Colonic mucosa (tissue), 4 donors: ENCODE measurements around the gene CLTRN. TPM values are rescaled to one million over a fixed set of nuclear protein-coding genes. Genes with fewer than 3 reads are reported as not detected.

Experiments used
- DNase-seq: peaks from one replicate; pipeline ENCODE4 v3.0.0-alpha.2; 2020
- H3K27ac ChIP-seq: fragments of 200-600 bp; one replicate; pipeline ENCODE4 v1.8.0; 2021
- H3K27me3 ChIP-seq: fragments of 200-600 bp; one replicate; pipeline ENCODE4 v1.8.0; 2021
- H3K36me3 ChIP-seq: fragments of 200-600 bp; one replicate; pipeline ENCODE4 v1.8.0; 2021
- H3K4me1 ChIP-seq: fragments of 200-600 bp; one replicate; pipeline ENCODE4 v1.8.0; 2021; ENCODE audit warnings: mild to moderate bottlenecking
- H3K4me3 ChIP-seq: fragments of 200-600 bp; one replicate; pipeline ENCODE4 v1.8.0; 2021
- H3K9ac ChIP-seq, 2 donors: one replicate each; pipeline ENCODE4 v1.7.0; 2013; ENCODE audit warnings: control low read depth in 2 of 2, low read depth in 2 of 2, low read length in 2 of 2
- H3K9me3 ChIP-seq: fragments of 200-600 bp; one replicate; pipeline ENCODE4 v1.8.0; 2021
- CTCF ChIP-seq: fragments of 200-600 bp; IDR thresholded peaks from one replicate; pipeline ENCODE4 v1.8.0; 2022; ENCODE audit warnings: antibody characterized with exemption, mild to moderate bottlenecking
- intact Hi-C: fragments of 100-400 bp; cut with DNase I; formaldehyde crosslinking; loops from one replicate; pipeline ENCODE4 v1.14.1; 2022
- total RNA-seq, 2 donors: library from RNA; stranded (reverse); fragmentation: NEBNext Ultra II Directional in 1 of 2; extraction: Animal tissue kit (Norgen Biotek cat#: 25700) in 1 of 2; gene quantifications; one replicate each; pipeline ENCODE4 v1.2.1, GENCODE V29; 2021
- donor health status: healthy.
- donor health status: DM: no; HTN: no; CAD: no.
- donor health status: DM: no; HTN: no; CAD: no.

Gene CLTRN
- total RNA-seq, 2 donors from 2014 or later, result 0.35 TPM; not detected in 1

DNA sequence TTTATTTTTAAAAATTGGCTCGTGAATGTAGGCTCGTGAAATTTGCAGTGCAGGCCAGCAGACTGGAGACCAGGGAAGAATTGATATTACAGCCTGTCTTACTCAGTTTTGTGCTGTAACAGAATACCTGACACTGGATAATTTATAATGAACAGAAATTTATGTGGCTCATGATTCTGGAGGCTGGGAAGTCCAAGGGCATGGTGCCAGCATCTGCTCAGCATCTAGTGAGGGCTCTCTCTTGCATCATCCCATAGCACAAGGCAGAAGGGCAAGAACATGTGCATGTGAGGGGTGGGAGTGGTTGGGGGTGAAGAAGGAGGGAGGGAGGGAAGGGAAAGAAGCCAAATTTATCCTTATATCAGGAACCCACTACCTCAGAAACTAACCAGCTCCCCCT lies 13.7 kb upstream of the CLTRN start:
- no peak overlapping the region for H3K4me3 ChIP-seq
- H3K27ac ChIP-seq, result no peak overlapping the region
- intact Hi-C loops, result no loop called here
- TF ChIP-seq CTCF, result no peak
- H3K36me3 ChIP-seq, result no peaks in the 10 kb centered on the region
- no peaks in the 10 kb centered on the region for H3K27me3 ChIP-seq
- peaks cover 12% of the 10 kb centered on the region for H3K4me1 ChIP-seq
- DNase-seq, result no peak
- no peak overlapping the region for H3K9ac ChIP-seq
- no peaks in the 10 kb centered on the region for H3K9me3 ChIP-seq

GRCh38 chrX:15676886-15677285 lies 12.3 kb upstream of the CLTRN start:
- intact Hi-C loops, result no loop called here
- Histone ChIP-seq H3K27ac (no peak overlapping the region), H3K4me1 (peaks cover 12% of the 10 kb centered on the region), H3K4me3 (no peak overlapping the region), H3K9ac (peak overlapping the region in 1 of 2 donors; percentile 92), H3K36me3 (no peaks in the 10 kb centered on the region), H3K27me3 (no peaks in the 10 kb centered on the region), H3K9me3 (no peaks in the 10 kb centered on the region)
- no peak for TF ChIP-seq CTCF
- no peak for DNase-seq

DNA sequence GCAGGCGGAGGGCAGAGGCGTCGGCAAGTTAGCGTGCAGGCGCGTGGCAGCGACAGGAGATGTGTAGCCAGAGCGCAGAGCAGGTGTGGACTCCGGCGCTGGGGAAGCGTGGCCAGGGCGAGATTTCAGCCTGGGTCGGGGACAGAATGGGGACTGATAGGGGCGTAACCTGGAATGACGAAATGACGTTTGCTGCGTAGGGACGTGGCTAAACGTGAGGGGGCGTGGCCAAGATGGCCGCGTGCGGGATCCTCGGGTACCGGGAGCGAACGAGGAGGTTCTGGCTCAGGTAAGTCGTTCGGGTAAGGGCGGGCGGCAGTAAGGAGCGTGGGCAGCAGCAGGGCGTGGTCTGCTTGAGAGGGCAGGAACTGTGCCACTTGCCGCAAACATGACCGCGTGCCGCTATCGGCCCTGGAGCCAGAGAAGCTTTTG lies 10.9 kb upstream of the CLTRN start:
- Histone ChIP-seq H3K36me3 (no peaks in the 10 kb centered on the region), H3K4me3 (peak overlapping the region; percentile 64), H3K9me3 (no peaks in the 10 kb centered on the region), H3K27me3 (no peaks in the 10 kb centered on the region), H3K4me1 (peaks cover 12% of the 10 kb centered on the region), H3K27ac (peak overlapping the region; percentile 94), H3K9ac (peak overlapping the region; percentile 87 to 92)
- DNase-seq, result peak; percentile 93
- intact Hi-C loops, result no loop called here
- TF ChIP-seq CTCF, result no peak

GRCh38 chrX:15674841-15675489 lies 10.4 kb upstream of the CLTRN start:
- intact Hi-C loops, result no loop called here
- Histone ChIP-seq H3K27me3 (no peaks in the 10 kb centered on the region), H3K9ac (peak overlapping the region; percentile 87 to 92), H3K4me1 (peaks cover 12% of the 10 kb centered on the region), H3K9me3 (no peaks in the 10 kb centered on the region), H3K4me3 (peak overlapping the region; percentile 64), H3K27ac (peak overlapping the region; percentile 94), H3K36me3 (no peaks in the 10 kb centered on the region)
- no peak for TF ChIP-seq CTCF
- DNase-seq, result peak; percentile 97

DNA sequence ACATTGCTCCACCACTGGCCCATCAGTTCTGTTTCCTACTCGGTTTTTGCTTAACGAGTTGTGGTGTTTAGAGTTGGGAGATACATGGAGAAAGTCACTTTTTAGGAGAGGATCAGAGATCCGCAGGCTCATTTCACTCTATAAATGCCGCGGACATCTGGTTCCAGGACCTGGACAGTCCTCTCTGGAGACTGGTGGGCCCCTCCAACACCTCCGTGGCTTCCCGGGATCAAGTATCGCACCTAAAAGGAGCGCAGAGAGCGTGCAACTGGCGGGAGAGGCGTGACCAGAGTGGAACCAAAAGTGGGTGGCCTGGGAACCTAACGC lies 9.9 kb upstream of the CLTRN start:
- H3K9ac ChIP-seq, result peak overlapping the region; percentile 87 to 92
- peaks cover 12% of the 10 kb centered on the region for H3K4me1 ChIP-seq
- TF ChIP-seq CTCF, result no peak
- no peaks in the 10 kb centered on the region for H3K36me3 ChIP-seq
- H3K4me3 ChIP-seq, result peak overlapping the region; percentile 64
- DNase-seq, result no peak
- intact Hi-C loops, result no loop called here
- peak overlapping the region; percentile 94 for H3K27ac ChIP-seq
- no peaks in the 10 kb centered on the region for H3K9me3 ChIP-seq
- no peaks in the 10 kb centered on the region for H3K27me3 ChIP-seq
